ENCODE results near the gene UGT1A4.

UGT1A4 gene

DNA sequence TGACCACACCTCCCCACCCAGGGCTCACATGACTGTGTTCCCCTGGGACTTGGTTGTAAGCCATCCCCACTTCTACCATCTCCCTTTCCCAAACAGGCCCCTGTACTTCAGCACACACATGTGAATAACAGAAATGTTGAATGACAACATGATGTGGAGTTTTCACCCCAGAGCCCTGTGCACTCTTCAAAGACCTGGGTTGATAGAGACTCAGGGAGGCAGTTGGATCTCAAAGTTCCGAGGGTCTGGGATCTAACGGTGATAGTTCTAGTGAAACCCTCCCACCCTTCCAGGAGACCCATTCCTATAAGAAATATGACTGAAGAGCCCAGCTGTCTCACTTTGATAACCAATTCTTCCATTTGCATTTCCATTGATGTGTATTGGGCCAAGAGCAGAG is 59.5 kb downstream of the UGT1A4 start, which contains the start of gene MROH2A:
TSS of gene MROH2A (plus strand) at position 301 of the 400 bp plus-strand sequence. CDS start 1,029 bp downstream, outside the sequence.
- Histone ChIP-seq H4K20me1 (ENCODE audit: insufficient read depth, low read length, poor library complexity, severe bottlenecking) (no peaks in the 10 kb centered on the region), H3K79me2 (ENCODE audit: insufficient read depth, low read length) (no peaks in the 10 kb centered on the region), H3F3A (ENCODE audit: low read depth) (no peaks in the 10 kb centered on the region), H3K9ac (ENCODE audit: low read depth, low read length, poor library complexity, severe bottlenecking) (no peak within 1 kb of the TSS), H3K4me1 (ENCODE audit: insufficient read depth, low read length, poor library complexity, severe bottlenecking) (no peaks in the 10 kb centered on the region), H3K4me2 (ENCODE audit: low read depth, low read length, poor library complexity, severe bottlenecking) (no peak within 1 kb of the TSS), H3K27me3 (ENCODE audit: insufficient read depth, low read length, poor library complexity, severe bottlenecking) (no peaks in the 10 kb centered on the region), H3K9me2 (replicated peaks; ENCODE audit: low read depth, low read length) (no peaks in the 10 kb centered on the region), H3K4me3 (ENCODE audit: low read length, poor library complexity, severe bottlenecking) (no peak within 1 kb of the TSS), H3K36me3 (ENCODE audit: insufficient read depth, low read length) (no peaks in the 10 kb centered on the region), H2AFZ (ENCODE audit: low read length) (no peak within 1 kb of the TSS), H3K9me3 (ENCODE audit: insufficient read depth, low read depth, low read length) (no peaks in the 10 kb centered on the region)
- TF ChIP-seq EZH2phosphoT487 (IDR thresholded peaks at IDR 0.05; ENCODE audit: borderline replicate concordance) = no peak
- TF ChIP-seq, protein P1, sequence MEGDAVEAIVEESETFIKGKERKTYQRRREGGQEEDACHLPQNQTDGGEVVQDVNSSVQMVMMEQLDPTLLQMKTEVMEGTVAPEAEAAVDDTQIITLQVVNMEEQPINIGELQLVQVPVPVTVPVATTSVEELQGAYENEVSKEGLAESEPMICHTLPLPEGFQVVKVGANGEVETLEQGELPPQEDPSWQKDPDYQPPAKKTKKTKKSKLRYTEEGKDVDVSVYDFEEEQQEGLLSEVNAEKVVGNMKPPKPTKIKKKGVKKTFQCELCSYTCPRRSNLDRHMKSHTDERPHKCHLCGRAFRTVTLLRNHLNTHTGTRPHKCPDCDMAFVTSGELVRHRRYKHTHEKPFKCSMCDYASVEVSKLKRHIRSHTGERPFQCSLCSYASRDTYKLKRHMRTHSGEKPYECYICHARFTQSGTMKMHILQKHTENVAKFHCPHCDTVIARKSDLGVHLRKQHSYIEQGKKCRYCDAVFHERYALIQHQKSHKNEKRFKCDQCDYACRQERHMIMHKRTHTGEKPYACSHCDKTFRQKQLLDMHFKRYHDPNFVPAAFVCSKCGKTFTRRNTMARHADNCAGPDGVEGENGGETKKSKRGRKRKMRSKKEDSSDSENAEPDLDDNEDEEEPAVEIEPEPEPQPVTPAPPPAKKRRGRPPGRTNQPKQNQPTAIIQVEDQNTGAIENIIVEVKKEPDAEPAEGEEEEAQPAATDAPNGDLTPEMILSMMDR (conservative IDR thresholded peaks at IDR 0.05; ENCODE audit: low read length) = no peak

DNA sequence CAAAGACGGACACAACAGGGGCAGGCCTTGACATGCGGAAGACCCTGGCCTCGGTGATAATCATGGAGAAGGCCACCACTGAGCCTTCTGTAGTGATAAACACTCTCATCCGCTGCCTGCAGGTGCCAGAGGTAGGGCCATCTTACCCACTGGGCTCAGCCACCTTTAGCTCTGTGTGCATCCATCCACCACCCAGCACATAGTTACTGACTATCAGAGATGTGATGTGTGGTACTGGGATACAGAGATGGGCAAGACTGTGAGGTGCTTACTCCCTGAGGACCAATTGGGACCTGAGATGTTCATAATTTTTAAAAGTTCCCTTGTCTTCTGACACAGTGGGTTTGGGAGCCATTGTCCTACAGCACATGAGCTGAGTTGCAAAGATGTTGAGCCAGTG is 61.2 kb downstream of the UGT1A4 start:
- Histone ChIP-seq H3K4me1 (ENCODE audit: insufficient read depth, low read length, poor library complexity, severe bottlenecking) (no peaks in the 10 kb centered on the region), H3K79me2 (ENCODE audit: insufficient read depth, low read length) (no peaks in the 10 kb centered on the region), H3K9me3 (ENCODE audit: insufficient read depth, low read depth, low read length) (no peaks in the 10 kb centered on the region), H3K9me2 (replicated peaks; ENCODE audit: low read depth, low read length) (no peaks in the 10 kb centered on the region), H3K36me3 (ENCODE audit: insufficient read depth, low read length) (no peaks in the 10 kb centered on the region), H3K9ac (ENCODE audit: low read depth, low read length, poor library complexity, severe bottlenecking) (no peak overlapping the region), H3F3A (ENCODE audit: low read depth) (no peaks in the 10 kb centered on the region), H3K4me2 (ENCODE audit: low read depth, low read length, poor library complexity, severe bottlenecking) (no peak overlapping the region), H2AFZ (ENCODE audit: low read length) (no peak overlapping the region), H3K4me3 (ENCODE audit: low read length, poor library complexity, severe bottlenecking) (no peak overlapping the region), H4K20me1 (ENCODE audit: insufficient read depth, low read length, poor library complexity, severe bottlenecking) (no peaks in the 10 kb centered on the region), H3K27me3 (ENCODE audit: insufficient read depth, low read length, poor library complexity, severe bottlenecking) (no peaks in the 10 kb centered on the region)
- TF ChIP-seq, protein P1 (conservative IDR thresholded peaks at IDR 0.05; ENCODE audit: low read length) = no peak
- no peak for TF ChIP-seq EZH2phosphoT487 (IDR thresholded peaks at IDR 0.05; ENCODE audit: borderline replicate concordance)

DNA sequence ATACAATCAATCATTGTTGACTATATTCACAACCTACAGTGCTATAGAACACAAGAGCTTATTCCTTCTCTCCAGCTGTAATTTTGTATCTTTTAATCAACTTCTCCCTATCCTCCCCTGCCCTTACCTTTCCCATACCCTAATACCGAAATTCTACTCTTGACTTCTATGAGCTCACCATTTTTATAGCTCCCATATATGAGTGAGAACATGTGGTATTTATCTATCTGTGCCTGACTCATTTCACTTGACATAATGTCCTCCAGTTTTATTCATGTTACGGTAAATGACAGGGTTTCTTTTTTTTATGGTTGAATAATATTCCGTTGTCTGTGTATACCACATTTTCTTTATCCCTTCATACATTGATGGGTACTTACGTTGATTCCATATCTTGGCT is 62.2 kb downstream of the UGT1A4 start:
- Histone ChIP-seq H3K27me3 (ENCODE audit: insufficient read depth, low read length, poor library complexity, severe bottlenecking) (no peaks in the 10 kb centered on the region), H3K79me2 (ENCODE audit: insufficient read depth, low read length) (no peaks in the 10 kb centered on the region), H3K4me3 (ENCODE audit: low read length, poor library complexity, severe bottlenecking) (no peak overlapping the region), H3K4me2 (ENCODE audit: low read depth, low read length, poor library complexity, severe bottlenecking) (no peak overlapping the region), H3F3A (ENCODE audit: low read depth) (no peaks in the 10 kb centered on the region), H4K20me1 (ENCODE audit: insufficient read depth, low read length, poor library complexity, severe bottlenecking) (no peaks in the 10 kb centered on the region), H3K9me2 (replicated peaks; ENCODE audit: low read depth, low read length) (no peaks in the 10 kb centered on the region), H3K9ac (ENCODE audit: low read depth, low read length, poor library complexity, severe bottlenecking) (no peak overlapping the region), H3K36me3 (ENCODE audit: insufficient read depth, low read length) (no peaks in the 10 kb centered on the region), H3K9me3 (ENCODE audit: insufficient read depth, low read depth, low read length) (no peaks in the 10 kb centered on the region), H3K4me1 (ENCODE audit: insufficient read depth, low read length, poor library complexity, severe bottlenecking) (no peaks in the 10 kb centered on the region), H2AFZ (ENCODE audit: low read length) (no peak overlapping the region)
- no peak for TF ChIP-seq EZH2phosphoT487 (IDR thresholded peaks at IDR 0.05; ENCODE audit: borderline replicate concordance)
- TF ChIP-seq, protein P1 (conservative IDR thresholded peaks at IDR 0.05; ENCODE audit: low read length) = no peak

All from Loucy (cell line).